GM12874 (cell line): Measurements from ENCODE around the gene TMEM218.
A peak's percentile ranks its signal among the peaks of the same experiment; 100 is the strongest.

Experiments used
- CTCF ChIP-seq: IDR thresholded peaks from 2 replicates; pipeline ENCODE4 v1.5.1; 2011; ENCODE audit warnings: low read depth, mild to moderate bottlenecking, control low read depth, low read length, moderate library complexity; ENCODE audit not compliant: insufficient read depth

TMEM218 gene

GRCh38 chr11:125100136-125100535, 11.3 kb downstream of the TMEM218 start:
- no peak for TF ChIP-seq CTCF

GRCh38 chr11:125094731-125095130, 16.7 kb downstream of the TMEM218 start:
- TF ChIP-seq CTCF = no peak

GRCh38 chr11:125093502-125093901, 17.9 kb downstream of the TMEM218 start:
- no peak for TF ChIP-seq CTCF

GRCh38 chr11:125092669-125093068, 18.8 kb downstream of the TMEM218 start:
- no peak for TF ChIP-seq CTCF

GRCh38 chr11:125091877-125092664, 19.4 kb downstream of the TMEM218 start:
- TF ChIP-seq CTCF = no peak

GRCh38 chr11:125091247-125091876, 20.1 kb downstream of the TMEM218 start:
- peak; percentile 29; the same call in 1 of the 2 replicates for TF ChIP-seq CTCF

- TF ChIP-seq CTCF = no peak
Measured at GRCh38 chr11:125090816-125091215, 20.6 kb downstream of the TMEM218 start.
